VCaP (cell line): Measurements from ENCODE around the gene PRKAG3.

Experiments
- H3K27ac ChIP-seq: fragments of 450-650 bp; 2 replicates; pipeline ENCODE4 v1.5.1; 2017
- TF ChIP-seq, protein P1 (sequence below): fragments of 450-650 bp; conservative IDR thresholded peaks from 2 replicates; pipeline ENCODE4 v1.5.1; 2017; ENCODE audit warnings: mild to moderate bottlenecking, moderate library complexity

PRKAG3 gene

DNA sequence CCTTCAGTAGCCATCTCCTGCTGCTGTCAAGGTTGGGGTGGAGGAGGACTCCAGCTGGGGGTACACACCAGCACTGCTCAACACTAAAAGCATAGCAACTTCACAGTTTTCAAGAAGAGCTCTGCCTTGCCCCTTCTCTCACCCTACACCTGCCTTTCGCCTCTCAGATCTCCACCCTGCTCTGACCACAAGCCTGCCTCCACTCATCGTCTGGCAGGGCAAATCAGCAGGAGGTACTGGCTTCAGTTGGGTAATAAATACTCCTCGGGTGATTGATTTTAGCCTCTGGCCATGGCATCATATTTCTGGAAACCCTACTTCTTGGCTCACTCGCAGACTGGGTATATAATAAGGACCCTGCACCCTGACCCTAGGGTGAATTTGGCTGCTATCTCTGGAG is 3.1 kb upstream of the PRKAG3 start:
- TF ChIP-seq, protein P1, sequence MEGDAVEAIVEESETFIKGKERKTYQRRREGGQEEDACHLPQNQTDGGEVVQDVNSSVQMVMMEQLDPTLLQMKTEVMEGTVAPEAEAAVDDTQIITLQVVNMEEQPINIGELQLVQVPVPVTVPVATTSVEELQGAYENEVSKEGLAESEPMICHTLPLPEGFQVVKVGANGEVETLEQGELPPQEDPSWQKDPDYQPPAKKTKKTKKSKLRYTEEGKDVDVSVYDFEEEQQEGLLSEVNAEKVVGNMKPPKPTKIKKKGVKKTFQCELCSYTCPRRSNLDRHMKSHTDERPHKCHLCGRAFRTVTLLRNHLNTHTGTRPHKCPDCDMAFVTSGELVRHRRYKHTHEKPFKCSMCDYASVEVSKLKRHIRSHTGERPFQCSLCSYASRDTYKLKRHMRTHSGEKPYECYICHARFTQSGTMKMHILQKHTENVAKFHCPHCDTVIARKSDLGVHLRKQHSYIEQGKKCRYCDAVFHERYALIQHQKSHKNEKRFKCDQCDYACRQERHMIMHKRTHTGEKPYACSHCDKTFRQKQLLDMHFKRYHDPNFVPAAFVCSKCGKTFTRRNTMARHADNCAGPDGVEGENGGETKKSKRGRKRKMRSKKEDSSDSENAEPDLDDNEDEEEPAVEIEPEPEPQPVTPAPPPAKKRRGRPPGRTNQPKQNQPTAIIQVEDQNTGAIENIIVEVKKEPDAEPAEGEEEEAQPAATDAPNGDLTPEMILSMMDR: no peak
- H3K27ac ChIP-seq: no peak overlapping the region

DNA sequence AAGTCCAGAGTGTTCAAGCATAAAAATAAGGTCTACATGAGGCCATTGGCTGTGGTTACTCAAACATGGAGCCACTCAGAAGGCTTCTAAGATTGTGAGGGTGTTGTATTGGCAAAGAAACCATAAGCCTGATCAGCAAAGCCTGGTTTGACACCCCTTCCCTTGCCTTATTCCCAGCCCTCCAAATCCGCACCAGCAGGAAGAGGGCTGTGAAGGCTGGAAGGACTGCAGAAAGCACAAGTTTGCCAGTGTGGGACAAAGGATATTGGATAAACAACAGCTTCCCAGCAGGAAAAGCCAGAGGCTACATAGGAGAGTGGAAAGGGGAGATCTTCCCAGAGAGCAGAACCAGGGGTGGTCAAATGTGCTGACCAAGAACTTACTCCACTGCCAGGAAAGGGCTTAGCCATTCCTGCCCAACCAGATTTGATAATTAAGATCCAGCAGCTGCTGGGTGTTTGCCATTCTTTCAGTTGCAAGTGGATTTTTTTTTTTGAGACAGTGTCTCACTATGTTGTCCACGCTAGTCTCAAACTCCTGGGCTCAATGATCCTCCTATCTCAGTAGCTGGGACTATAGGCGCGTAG is 1.5 kb upstream of the PRKAG3 start:
- TF ChIP-seq, protein P1: no peak
- no peak overlapping the region for H3K27ac ChIP-seq

DNA sequence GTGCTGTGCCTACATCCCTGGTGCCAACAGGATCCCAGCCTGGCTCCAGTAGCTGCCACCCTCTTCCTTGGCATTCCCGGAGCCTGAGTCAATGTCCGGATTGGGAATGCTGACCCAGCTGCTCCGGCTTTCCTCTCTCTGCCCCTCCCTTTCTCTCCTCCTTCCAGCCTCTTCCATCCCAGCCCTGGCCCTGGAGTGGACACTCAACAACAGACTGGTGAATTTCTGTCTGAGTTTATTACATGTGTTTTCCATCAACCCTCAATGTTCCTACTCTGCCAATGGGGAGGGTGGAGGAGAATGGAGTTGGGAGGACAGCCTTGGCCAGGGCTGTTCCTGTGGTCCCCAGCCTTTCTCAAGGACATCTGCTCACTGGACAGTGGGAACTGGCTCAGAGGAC is 917 bp upstream of the PRKAG3 start:
- H3K27ac ChIP-seq: no peak overlapping the region
- TF ChIP-seq, protein P1: no peak

DNA sequence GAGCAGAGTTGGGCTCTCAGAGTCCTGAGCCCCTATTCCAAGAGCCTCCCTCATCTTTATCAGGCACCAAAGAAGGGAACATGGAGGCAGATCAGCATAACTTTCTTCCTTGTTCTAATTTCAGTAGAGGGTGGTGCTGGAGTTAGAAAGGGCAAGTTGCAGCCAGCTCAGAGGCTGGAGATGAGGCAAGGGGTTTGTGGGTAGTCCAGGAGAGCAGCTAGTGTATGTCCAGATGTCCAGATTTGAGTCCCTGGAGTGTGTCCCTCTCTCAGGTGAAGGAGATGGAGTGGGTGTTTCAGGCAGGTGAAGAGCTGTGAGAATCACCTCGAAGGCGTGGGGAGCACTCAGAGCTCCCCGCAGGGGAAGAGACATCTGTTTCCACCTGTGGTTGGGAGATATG is 478 bp upstream of the PRKAG3 start:
- TF ChIP-seq, protein P1: no peak
- H3K27ac ChIP-seq: no peak overlapping the region

DNA sequence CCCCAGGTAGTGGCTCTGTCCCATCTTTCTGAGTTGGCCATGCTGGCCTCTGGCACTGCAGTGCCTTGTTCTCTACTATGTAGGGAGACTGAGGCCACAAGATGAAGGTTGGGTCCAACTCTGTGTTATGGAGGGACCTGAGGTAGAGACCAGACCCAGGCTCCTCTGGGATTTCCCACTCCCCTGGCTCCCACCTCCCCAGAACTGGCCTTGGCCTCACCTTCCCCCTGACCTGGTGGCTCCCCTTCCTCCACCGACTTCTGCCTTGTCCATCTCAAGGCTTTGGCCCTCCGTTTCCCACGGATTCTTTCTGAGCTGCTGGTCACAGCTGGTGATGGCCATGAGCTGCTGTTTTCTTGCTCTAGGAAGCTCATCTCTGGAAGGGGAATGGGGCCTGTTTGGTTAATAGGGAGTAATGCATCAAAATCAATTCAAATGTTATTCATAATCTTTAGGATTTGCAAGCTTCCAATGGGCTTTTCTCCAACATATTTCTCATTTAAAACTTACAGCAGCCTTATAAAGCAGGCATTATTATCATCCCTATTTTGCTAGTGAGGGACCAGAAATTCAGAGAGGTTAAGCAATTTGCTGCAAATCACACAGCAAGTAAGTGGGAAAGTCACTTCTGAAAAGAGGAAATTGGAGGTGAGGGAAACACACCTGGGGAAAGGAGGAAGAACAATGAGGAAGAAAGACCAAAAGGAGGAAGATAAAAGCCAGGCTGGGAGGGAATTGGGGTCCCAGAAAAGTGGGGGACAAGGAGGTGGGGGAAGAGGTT is 887 bp downstream of the PRKAG3 start:
- TF ChIP-seq, protein P1: no peak
- no peak overlapping the region for H3K27ac ChIP-seq

DNA sequence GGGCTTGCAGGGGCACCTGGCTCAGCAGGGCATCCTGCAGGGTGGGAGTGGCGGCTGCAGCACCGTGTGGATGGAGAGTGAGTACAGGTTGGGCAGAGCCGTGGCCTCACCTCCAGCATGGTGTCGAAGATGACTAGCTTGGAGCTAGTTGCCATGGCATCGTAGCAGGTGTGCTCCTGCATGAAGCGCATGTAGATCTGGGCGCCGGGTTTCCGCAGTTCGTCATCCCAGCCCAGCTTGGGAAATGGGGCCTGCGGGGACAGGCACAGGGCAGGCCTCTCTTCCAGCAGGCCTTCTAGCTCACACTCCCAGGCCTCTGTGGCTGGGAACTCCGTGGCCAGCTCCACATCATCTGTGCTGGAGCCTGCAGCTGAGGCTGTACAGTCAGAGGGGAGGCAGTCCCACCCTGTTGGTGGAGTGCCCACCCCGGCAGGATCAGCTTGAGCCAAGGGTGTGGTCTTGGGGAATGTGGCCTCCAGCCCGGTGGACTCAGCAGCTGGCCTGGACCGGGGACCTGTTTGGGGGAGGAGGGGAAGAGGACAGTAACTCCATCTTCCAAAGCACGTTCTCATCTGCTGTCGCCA is 1.6 kb downstream of the PRKAG3 start:
- TF ChIP-seq, protein P1: no peak
- H3K27ac ChIP-seq: no peak overlapping the region

DNA sequence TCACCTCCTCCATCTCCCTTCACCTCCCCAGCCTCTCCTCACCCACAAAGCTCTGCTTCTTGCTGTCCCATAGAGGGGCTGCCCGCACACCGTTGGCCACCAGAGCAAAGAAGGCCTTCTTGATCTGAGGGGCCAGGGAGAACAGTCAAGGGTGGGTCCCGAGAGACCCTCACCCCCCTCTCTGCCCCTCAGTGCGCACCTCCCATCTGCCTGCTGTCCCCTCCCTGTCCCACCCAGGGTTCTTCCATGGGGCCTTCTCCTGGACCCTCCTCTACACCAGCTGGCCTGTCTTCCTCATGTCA is 3.2 kb downstream of the PRKAG3 start:
- H3K27ac ChIP-seq: no peak overlapping the region
- TF ChIP-seq, protein P1: no peak
